Stomach (tissue), 4 donors: ENCODE data around the gene CDK11B.

Experiments used
- CTCF ChIP-seq, 7 experiments: fragments of 450-650 bp in 4 of 7; fragments of 200-600 bp in 3 of 7; sonication (generic) in 3 of 7; IDR thresholded peaks; one replicate each; pipeline ENCODE4 v1.5.1; 2016 to 2019; ENCODE audit warnings: antibody characterized with exemption in 7 of 7, control low read depth in 2 of 7, mild to moderate bottlenecking in 1 of 7
- EP300 ChIP-seq: sonication (generic); formaldehyde crosslinking; IDR thresholded peaks from one replicate; pipeline ENCODE4 v1.6.1; 2017; ENCODE audit warnings: antibody characterized with exemption
- POLR2A ChIP-seq, 4 donors: fragments of 450-650 bp; IDR thresholded peaks; one replicate each; pipeline ENCODE4 v1.6.1; 2016; ENCODE audit warnings: antibody characterized with exemption in 4 of 4, control low read depth in 2 of 4, mild to moderate bottlenecking in 1 of 4, moderate library complexity in 1 of 4
- POLR2AphosphoS5 ChIP-seq, 3 donors: sonication (generic); formaldehyde crosslinking; IDR thresholded peaks; one replicate each; pipeline ENCODE4 v1.6.1; 2016; ENCODE audit warnings: antibody characterized with exemption in 3 of 3

- TF ChIP-seq POLR2A (IDR thresholded peaks at IDR 0.05) (no peak), CTCF (IDR thresholded peaks at IDR 0.05) (no peak), EP300 (no peak), POLR2AphosphoS5 (IDR thresholded peaks at IDR 0.05) (no peak)
Observed at GRCh38 chr1:1683104-1683905, 24.5 kb upstream of the CDK11B start.
